MCF 10A (cell line): ENCODE data around the gene SBF2. TPM values are rescaled to one million over a fixed set of nuclear protein-coding genes. Genes with fewer than 3 reads are reported as not detected.

Experiments used
- BruUV-seq: library from RNA; stranded (reverse); fragments of 400-500 nt; replicated peaks from 2 replicates; lab custom pipeline; 2021; lab: Mats Ljungman, UMichigan
- CTCF ChIA-PET: fragments of 300-600 bp; sonication (Branson Sonifier 250); formaldehyde crosslinking; extraction: SDS; loops from one replicate; lab custom pipeline; 2021; ENCODE audit warnings: antibody characterized with exemption, inconsistent platforms; lab: Yijun Ruan, JAX
- POLR2A ChIA-PET: fragments of 300-600, 350-650 bp; sonication (Branson Sonifier 250); formaldehyde crosslinking; extraction: SDS; loops from one replicate; lab custom pipeline; 2020; ENCODE audit warnings: antibody characterized with exemption, inconsistent platforms; lab: Yijun Ruan, JAX
- DNase-seq: peaks from one replicate; pipeline ENCODE4 v3.0.0-alpha.2; 2018; ENCODE audit not compliant: unreplicated experiment
- H3K27ac Mint-ChIP-seq: one replicate; pipeline ENCODE4 v1.8.0; 2022; ENCODE audit warnings: mild to moderate bottlenecking, low read depth, mixed read lengths; ENCODE audit not compliant: unreplicated experiment
- H3K27me3 Mint-ChIP-seq: one replicate; pipeline ENCODE4 v1.8.0; 2022; ENCODE audit warnings: mixed read lengths; ENCODE audit not compliant: insufficient read depth, unreplicated experiment
- H3K36me3 Mint-ChIP-seq: one replicate; pipeline ENCODE4 v1.8.0; 2022; ENCODE audit warnings: mild to moderate bottlenecking, moderate library complexity, mixed read lengths; ENCODE audit not compliant: insufficient read depth, unreplicated experiment
- H3K4me1 Mint-ChIP-seq: one replicate; pipeline ENCODE4 v1.8.0; 2022; ENCODE audit warnings: mixed read lengths; ENCODE audit not compliant: insufficient read depth, unreplicated experiment
- H3K4me3 Mint-ChIP-seq: one replicate; pipeline ENCODE4 v1.8.0; 2022; ENCODE audit warnings: mild to moderate bottlenecking, moderate library complexity, mixed read lengths; ENCODE audit not compliant: unreplicated experiment
- H3K9me3 Mint-ChIP-seq: one replicate; pipeline ENCODE4 v1.8.0; 2022; ENCODE audit warnings: mixed read lengths; ENCODE audit not compliant: unreplicated experiment
- intact Hi-C: fragments of 100-400 bp; cut with micrococcal nuclease; formaldehyde crosslinking; loops from 2 replicates; pipeline ENCODE4 v1.14.1; 2022
- total RNA-seq: library from RNA; stranded (reverse); gene quantifications from 2 replicates; pipeline ENCODE4 v1.2.3, GENCODE V29; 2022
- TF ChIP-seq, protein P1 (sequence below): fragments of 200-600 bp; IDR thresholded peaks from one replicate; pipeline ENCODE4 v1.8.0; 2022; ENCODE audit warnings: antibody characterized with exemption, mild to moderate bottlenecking; ENCODE audit not compliant: unreplicated experiment

SBF2 gene
- total RNA-seq, 1 experiment from 2014 or later, result 28.3 TPM

DNA sequence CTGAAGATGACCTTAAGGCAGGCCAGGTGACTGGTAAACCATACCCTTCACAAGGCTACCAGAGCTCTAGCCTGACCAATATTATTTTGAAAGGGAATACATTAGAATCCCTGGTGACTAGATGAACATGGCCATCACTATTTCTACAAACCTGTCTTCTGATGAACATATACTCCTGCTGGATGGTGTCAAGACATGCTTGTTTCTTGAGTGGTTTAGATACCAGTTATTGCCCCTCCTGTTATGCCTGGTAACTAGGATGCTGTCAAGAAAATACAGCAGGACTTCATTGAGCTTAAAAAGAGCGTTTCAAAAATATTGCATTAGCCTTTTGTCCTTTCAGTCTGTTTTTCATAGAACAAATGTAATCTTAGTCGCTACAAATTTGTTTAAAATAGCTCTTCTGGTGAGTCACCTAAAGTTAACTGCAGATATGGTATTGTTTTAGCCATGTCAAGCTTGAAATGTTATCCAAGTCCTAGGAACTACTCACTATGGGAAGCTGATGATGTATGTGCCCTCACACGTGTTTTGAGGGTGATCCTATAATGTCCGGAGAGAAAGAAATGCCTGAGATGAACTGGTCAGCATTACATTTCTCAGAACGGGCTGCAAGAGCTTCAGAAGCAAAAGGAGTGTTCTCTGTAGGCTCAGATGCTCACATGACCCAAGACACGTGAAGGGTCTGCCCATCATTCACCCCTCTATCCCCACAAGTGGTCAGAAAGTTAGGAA is 31.4 kb upstream of the SBF2 start:
- BruUV-seq, result no TSS peak
- H3K9me3 Mint-ChIP-seq, result no peaks in the 10 kb centered on the region
- intact Hi-C loops, result no loop called here
- CTCF ChIA-PET, result interaction anchor here (0.5 to 4.7 kb wide), 14 partner anchors 9 to 567 kb away, joined by 3 to 50 read pairs (median 5); no protein-coding TSS in a partner anchor
- TF ChIP-seq, protein P1, sequence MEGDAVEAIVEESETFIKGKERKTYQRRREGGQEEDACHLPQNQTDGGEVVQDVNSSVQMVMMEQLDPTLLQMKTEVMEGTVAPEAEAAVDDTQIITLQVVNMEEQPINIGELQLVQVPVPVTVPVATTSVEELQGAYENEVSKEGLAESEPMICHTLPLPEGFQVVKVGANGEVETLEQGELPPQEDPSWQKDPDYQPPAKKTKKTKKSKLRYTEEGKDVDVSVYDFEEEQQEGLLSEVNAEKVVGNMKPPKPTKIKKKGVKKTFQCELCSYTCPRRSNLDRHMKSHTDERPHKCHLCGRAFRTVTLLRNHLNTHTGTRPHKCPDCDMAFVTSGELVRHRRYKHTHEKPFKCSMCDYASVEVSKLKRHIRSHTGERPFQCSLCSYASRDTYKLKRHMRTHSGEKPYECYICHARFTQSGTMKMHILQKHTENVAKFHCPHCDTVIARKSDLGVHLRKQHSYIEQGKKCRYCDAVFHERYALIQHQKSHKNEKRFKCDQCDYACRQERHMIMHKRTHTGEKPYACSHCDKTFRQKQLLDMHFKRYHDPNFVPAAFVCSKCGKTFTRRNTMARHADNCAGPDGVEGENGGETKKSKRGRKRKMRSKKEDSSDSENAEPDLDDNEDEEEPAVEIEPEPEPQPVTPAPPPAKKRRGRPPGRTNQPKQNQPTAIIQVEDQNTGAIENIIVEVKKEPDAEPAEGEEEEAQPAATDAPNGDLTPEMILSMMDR, result no peak
- POLR2A ChIA-PET, result interaction anchor here (0.6 to 7.0 kb wide), 5 partner anchors 11 to 791 kb away, joined by 3 to 82 read pairs (median 6); partner anchors contain the start of genes ADM and WEE1
- H3K27ac Mint-ChIP-seq, result no peak overlapping the region
- no peak overlapping the region for H3K4me3 Mint-ChIP-seq
- no peaks in the 10 kb centered on the region for H3K36me3 Mint-ChIP-seq
- peaks cover 22% of the 10 kb centered on the region for H3K4me1 Mint-ChIP-seq
- DNase-seq, result peak; percentile 42
- H3K27me3 Mint-ChIP-seq, result no peaks in the 10 kb centered on the region

DNA sequence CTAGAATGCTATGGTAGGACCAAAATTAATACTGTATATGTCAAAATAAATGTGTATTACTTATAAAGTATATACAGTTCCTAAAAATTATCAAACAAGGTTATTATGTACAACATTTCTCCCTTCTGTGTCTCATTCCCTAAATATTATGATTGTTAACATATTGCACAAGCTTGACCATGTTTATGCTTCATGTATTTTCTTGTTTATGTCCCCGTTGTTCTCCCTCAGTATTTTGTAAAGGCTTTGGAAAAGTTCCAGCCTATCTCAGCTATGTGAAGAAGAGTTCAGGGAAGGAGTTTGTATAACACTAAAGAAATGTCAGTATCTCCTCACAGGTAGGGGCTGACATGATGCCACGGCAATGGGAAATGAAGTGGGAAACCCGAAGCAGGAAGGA is 30.5 kb upstream of the SBF2 start:
- TF ChIP-seq, protein P1, result no peak
- Mint-ChIP-seq H3K9me3 (no peaks in the 10 kb centered on the region), H3K27me3 (no peaks in the 10 kb centered on the region), H3K27ac (no peak overlapping the region), H3K4me1 (peaks cover 22% of the 10 kb centered on the region), H3K36me3 (no peaks in the 10 kb centered on the region), H3K4me3 (no peak overlapping the region)
- BruUV-seq, result no TSS peak
- peak; percentile 30 for DNase-seq
- CTCF ChIA-PET, result interaction anchor here (0.8 to 4.7 kb wide), 21 partner anchors 10 to 571 kb away, joined by 3 to 50 read pairs (median 5); no protein-coding TSS in a partner anchor
- POLR2A ChIA-PET, result interaction anchor here (0.5 to 7.0 kb wide), 8 partner anchors 18 to 751 kb away, joined by 3 to 82 read pairs (median 3); partner anchors contain the start of genes ADM and WEE1
- intact Hi-C loops, result loop anchor here (5.0 kb wide), 3 partner anchors 352 to 712 kb away; no protein-coding TSS in a partner anchor

DNA sequence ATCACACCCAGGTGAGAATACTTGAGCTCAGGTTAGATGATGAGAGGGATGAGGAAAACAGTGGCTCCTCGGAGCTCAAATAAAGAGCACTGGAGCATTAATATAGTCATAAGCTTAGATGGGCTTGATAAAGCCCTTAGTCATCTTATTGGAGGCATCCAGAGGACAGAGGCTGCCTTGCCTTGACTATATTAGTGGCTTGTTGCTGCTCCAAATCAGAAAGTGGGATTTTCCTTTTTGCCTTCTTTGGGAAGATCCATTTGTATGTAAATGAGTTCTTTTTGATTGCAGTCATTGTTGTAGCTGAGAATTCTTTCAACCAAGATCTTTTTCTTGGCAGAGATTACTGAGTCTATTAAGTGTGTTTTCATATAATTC is 29.8 kb upstream of the SBF2 start:
- no peak for DNase-seq
- Mint-ChIP-seq H3K27ac (peak overlapping the region; percentile 54), H3K9me3 (no peaks in the 10 kb centered on the region), H3K4me3 (no peak overlapping the region), H3K36me3 (no peaks in the 10 kb centered on the region), H3K4me1 (peaks cover 21% of the 10 kb centered on the region), H3K27me3 (no peaks in the 10 kb centered on the region)
- ChIA-PET POLR2A (interaction anchor here (0.6 to 7.0 kb wide), 8 partner anchors 17 to 748 kb away, joined by 3 to 82 read pairs (median 3); partner anchors contain the start of gene ADM), CTCF (interaction anchor here (0.5 to 4.7 kb wide), 28 partner anchors 9 to 570 kb away, joined by 3 to 50 read pairs (median 4); no protein-coding TSS in a partner anchor)
- no TSS peak for BruUV-seq
- intact Hi-C loops, result loop anchor here (1.0 to 5.0 kb wide), 6 partner anchors 143 to 711 kb away; no protein-coding TSS in a partner anchor
- TF ChIP-seq, protein P1, result no peak
